ENCODE measurements around the gene INSYN2B. TPM values are rescaled to one million over a fixed set of nuclear protein-coding genes. Genes with fewer than 3 reads are reported as not detected.

The INSYN2B gene
- total RNA-seq, 1 experiment from 2014 or later, result 1.5 TPM

DNA sequence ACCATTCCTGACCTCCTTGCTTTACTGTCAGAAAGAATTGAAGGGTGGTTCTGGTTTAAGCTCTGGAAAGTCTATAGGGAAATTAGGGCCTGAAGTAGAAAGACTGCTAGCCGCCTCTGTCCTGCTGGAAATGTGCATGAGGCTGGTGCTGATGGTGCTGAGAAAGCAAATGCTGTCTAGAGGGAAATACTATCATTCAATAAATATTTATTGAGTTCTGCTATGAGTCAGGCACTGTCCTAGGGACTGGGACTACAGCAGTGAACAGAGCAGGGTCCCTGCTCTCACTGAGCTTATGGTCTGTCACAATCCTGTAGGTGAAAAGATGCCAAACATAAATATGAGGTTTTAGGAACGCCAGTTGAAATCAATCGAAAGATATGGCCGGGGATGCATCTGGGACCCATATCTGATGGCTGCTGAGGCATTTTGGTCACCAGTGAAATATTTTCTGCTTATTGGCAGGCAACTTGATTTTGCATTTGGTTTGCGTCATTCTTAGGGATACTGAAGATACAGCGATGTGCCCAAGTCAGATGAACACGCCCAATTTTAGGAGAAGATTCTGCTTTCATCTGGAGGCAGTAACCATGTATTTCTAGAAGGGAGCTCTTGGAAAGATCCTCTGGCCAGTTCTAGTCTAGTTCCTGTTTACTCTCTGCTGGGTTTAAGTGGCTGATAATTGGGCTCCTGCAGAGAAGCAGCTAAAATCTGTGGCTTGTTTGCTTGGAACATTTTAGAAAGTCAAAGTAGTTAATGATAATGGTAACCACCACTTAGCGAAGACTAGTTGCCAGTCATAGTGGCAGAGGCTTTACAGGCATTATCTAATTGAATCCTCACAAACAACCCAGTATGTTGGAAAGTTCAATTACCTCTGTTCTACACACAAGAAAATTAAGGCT, 73.3 kb downstream of the INSYN2B start:
- Histone ChIP-seq H3F3A (ENCODE audit: low read length, unreplicated experiment) (no peaks in the 10 kb centered on the region), H3K9me2 (replicated peaks; ENCODE audit: low read length) (no peaks in the 10 kb centered on the region), H3K4me1 (ENCODE audit: insufficient read depth, low read length) (no peaks in the 10 kb centered on the region), H2AFZ (ENCODE audit: low read length) (no peak overlapping the region), H3K4me2 (ENCODE audit: low read length) (no peak overlapping the region), H3K27ac (ENCODE audit: low read length) (no peak overlapping the region), H3K36me3 (ENCODE audit: low read depth, low read length) (no peaks in the 10 kb centered on the region), H4K20me1 (ENCODE audit: low read length) (no peaks in the 10 kb centered on the region), H3K79me2 (ENCODE audit: low read length) (no peaks in the 10 kb centered on the region), H3K9me3 (ENCODE audit: low read length) (no peaks in the 10 kb centered on the region), H3K4me3 (ENCODE audit: low read length) (no peak overlapping the region), H3K27me3 (ENCODE audit: low read length) (no peaks in the 10 kb centered on the region), H3K9ac (ENCODE audit: low read length) (no peak overlapping the region)
- CTCF ChIA-PET, result interaction anchor here (0.6 kb wide), 1 partner anchor 73 kb away, joined by 4 read pairs; the partner anchor contains the start of gene INSYN2B
- ATAC-seq (peak; percentile 31; the same call in 1 of the 2 replicates), DNase-seq (no peak)
- POLR2A ChIA-PET (ENCODE audit: unreplicated experiment), result interaction anchor here (0.5 kb wide), 1 partner anchor 226 kb away, joined by 4 read pairs; no protein-coding TSS in a partner anchor
- TF ChIP-seq EZH2phosphoT487 (IDR thresholded peaks at IDR 0.05; ENCODE audit: borderline replicate concordance, low read length), result no peak
- TF ChIP-seq EZH2 (IDR thresholded peaks at IDR 0.05; ENCODE audit: low read length, unreplicated experiment), result no peak
- TF ChIP-seq, protein P1, sequence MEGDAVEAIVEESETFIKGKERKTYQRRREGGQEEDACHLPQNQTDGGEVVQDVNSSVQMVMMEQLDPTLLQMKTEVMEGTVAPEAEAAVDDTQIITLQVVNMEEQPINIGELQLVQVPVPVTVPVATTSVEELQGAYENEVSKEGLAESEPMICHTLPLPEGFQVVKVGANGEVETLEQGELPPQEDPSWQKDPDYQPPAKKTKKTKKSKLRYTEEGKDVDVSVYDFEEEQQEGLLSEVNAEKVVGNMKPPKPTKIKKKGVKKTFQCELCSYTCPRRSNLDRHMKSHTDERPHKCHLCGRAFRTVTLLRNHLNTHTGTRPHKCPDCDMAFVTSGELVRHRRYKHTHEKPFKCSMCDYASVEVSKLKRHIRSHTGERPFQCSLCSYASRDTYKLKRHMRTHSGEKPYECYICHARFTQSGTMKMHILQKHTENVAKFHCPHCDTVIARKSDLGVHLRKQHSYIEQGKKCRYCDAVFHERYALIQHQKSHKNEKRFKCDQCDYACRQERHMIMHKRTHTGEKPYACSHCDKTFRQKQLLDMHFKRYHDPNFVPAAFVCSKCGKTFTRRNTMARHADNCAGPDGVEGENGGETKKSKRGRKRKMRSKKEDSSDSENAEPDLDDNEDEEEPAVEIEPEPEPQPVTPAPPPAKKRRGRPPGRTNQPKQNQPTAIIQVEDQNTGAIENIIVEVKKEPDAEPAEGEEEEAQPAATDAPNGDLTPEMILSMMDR (conservative IDR thresholded peaks at IDR 0.05; ENCODE audit: low read depth, low read length), result no peak
- BruUV-seq (replicated peaks), result no TSS peak
- intact Hi-C loops (cut with micrococcal nuclease), result no loop called here

DNA sequence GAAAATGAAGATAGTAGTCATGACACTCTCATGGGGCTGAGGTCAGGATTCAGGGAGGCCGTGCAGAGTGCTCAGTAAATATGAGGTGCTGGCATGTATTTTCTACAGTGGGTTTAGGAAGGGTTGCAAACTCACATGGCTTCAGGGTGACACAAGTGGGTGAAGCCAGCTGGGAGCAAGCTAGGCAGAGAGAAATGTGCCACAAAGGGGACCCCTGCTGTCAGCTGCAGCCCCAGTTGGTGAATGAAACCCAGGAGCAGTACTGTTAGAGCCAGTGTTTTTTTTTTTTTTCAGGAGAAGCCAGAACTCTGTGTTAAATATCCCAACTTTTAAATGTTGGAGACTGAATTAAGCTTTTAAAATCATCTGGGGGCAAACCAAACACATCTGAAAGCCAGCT, 75.3 kb downstream of the INSYN2B start:
- no peaks in the 10 kb centered on the region for H4K20me1 ChIP-seq (ENCODE audit: low read length)
- ChIA-PET CTCF (no interaction called here), POLR2A (ENCODE audit: unreplicated experiment) (no interaction called here)
- ATAC-seq (no peak), DNase-seq (no peak)
- H3K9me2 ChIP-seq (replicated peaks; ENCODE audit: low read length), result no peaks in the 10 kb centered on the region
- H3K27ac ChIP-seq (ENCODE audit: low read length), result no peak overlapping the region
- H3F3A ChIP-seq (ENCODE audit: low read length, unreplicated experiment), result no peaks in the 10 kb centered on the region
- no peak overlapping the region for H3K4me2 ChIP-seq (ENCODE audit: low read length)
- TF ChIP-seq EZH2phosphoT487 (IDR thresholded peaks at IDR 0.05; ENCODE audit: borderline replicate concordance, low read length) (no peak), EZH2 (IDR thresholded peaks at IDR 0.05; ENCODE audit: low read length, unreplicated experiment) (no peak)
- TF ChIP-seq, protein P1 (conservative IDR thresholded peaks at IDR 0.05; ENCODE audit: low read depth, low read length), result no peak
- H3K36me3 ChIP-seq (ENCODE audit: low read depth, low read length), result no peaks in the 10 kb centered on the region
- no peak overlapping the region for H2AFZ ChIP-seq (ENCODE audit: low read length)
- no peaks in the 10 kb centered on the region for H3K9me3 ChIP-seq (ENCODE audit: low read length)
- H3K4me1 ChIP-seq (ENCODE audit: insufficient read depth, low read length), result no peaks in the 10 kb centered on the region
- intact Hi-C loops (cut with micrococcal nuclease), result no loop called here
- H3K9ac ChIP-seq (ENCODE audit: low read length), result no peak overlapping the region
- no peaks in the 10 kb centered on the region for H3K27me3 ChIP-seq (ENCODE audit: low read length)
- H3K79me2 ChIP-seq (ENCODE audit: low read length), result no peaks in the 10 kb centered on the region
- H3K4me3 ChIP-seq (ENCODE audit: low read length), result no peak overlapping the region
- no TSS peak for BruUV-seq (replicated peaks)

DNA sequence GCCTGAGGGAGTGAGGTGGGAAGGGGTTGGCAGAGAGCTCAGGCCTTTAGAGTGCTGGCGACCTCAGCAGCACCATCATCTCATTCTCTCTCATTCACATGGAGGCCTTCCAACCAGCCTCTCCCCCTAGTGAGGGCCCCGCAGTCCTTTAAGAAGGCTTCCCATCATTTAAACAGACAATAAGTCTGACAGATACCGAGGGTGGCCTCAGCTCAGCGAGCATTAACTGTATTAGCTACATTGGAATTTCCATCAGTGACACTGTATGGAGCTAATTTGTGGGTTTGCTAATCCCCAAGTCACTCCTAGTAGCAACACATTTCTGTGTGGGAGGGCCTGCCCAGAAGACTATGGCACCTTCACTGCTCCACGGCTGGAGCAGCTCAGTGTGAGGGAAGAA, 75.8 kb downstream of the INSYN2B start:
- no peak overlapping the region for H3K27ac ChIP-seq (ENCODE audit: low read length)
- TF ChIP-seq EZH2phosphoT487 (IDR thresholded peaks at IDR 0.05; ENCODE audit: borderline replicate concordance, low read length) (no peak), EZH2 (IDR thresholded peaks at IDR 0.05; ENCODE audit: low read length, unreplicated experiment) (no peak)
- TF ChIP-seq, protein P1 (conservative IDR thresholded peaks at IDR 0.05; ENCODE audit: low read depth, low read length), result no peak
- H3K4me3 ChIP-seq (ENCODE audit: low read length), result no peak overlapping the region
- no peak for DNase-seq
- intact Hi-C loops (cut with micrococcal nuclease), result no loop called here
- no peaks in the 10 kb centered on the region for H3K27me3 ChIP-seq (ENCODE audit: low read length)
- H3K79me2 ChIP-seq (ENCODE audit: low read length), result no peaks in the 10 kb centered on the region
- no peaks in the 10 kb centered on the region for H3K9me2 ChIP-seq (replicated peaks; ENCODE audit: low read length)
- ChIA-PET POLR2A (ENCODE audit: unreplicated experiment) (no interaction called here), CTCF (no interaction called here)
- H3K36me3 ChIP-seq (ENCODE audit: low read depth, low read length), result no peaks in the 10 kb centered on the region
- H3F3A ChIP-seq (ENCODE audit: low read length, unreplicated experiment), result no peaks in the 10 kb centered on the region
- no peak overlapping the region for H3K4me2 ChIP-seq (ENCODE audit: low read length)
- H2AFZ ChIP-seq (ENCODE audit: low read length), result no peak overlapping the region
- no peaks in the 10 kb centered on the region for H3K4me1 ChIP-seq (ENCODE audit: insufficient read depth, low read length)
- no peak overlapping the region for H3K9ac ChIP-seq (ENCODE audit: low read length)
- BruUV-seq (replicated peaks), result no TSS peak
- no peaks in the 10 kb centered on the region for H4K20me1 ChIP-seq (ENCODE audit: low read length)
- no peaks in the 10 kb centered on the region for H3K9me3 ChIP-seq (ENCODE audit: low read length)
- ATAC-seq, result no peak
